Endothelial cell of umbilical vein (primary cell): ENCODE measurements around the gene UBE3B. TPM values are rescaled to one million over a fixed set of nuclear protein-coding genes. Genes with fewer than 3 reads are reported as not detected.

ENCODE experiments used
- BruUV-seq: library from RNA; stranded (reverse); fragments of 400-500 nt; replicated peaks from 2 replicates; lab custom pipeline; 2021; lab: Mats Ljungman, UMichigan
- CTCF ChIA-PET: fragments of 300-600, 350-600 bp; sonication (Branson Sonifier 250); formaldehyde crosslinking; loops from one replicate; lab custom pipeline; 2021; ENCODE audit warnings: antibody characterized with exemption, inconsistent platforms; lab: Charles Lee
- POLR2A ChIA-PET: fragments of 300-600, 350-600 bp; sonication (Branson Sonifier 250); formaldehyde crosslinking; loops from one replicate; lab custom pipeline; 2021; ENCODE audit warnings: antibody characterized with exemption, inconsistent platforms; lab: Charles Lee
- DNase-seq: peaks from one replicate; pipeline ENCODE4 v3.0.0-alpha.2; 2011; ENCODE audit warnings: low read depth, low spot score
- FAIRE-seq: peaks from 2 replicates; lab custom pipeline; 2011; peaks lifted over from hg19 to GRCh38; lab: Jason Lieb, UNC
- H2AFZ ChIP-seq: 2 replicates; pipeline ENCODE4 v1.6.0; 2012; ENCODE audit warnings: low read depth, low read length, control low read depth, inconsistent platforms
- H3K27ac ChIP-seq: 2 replicates; pipeline ENCODE4 v1.5.1; 2011; ENCODE audit warnings: low read depth, mild to moderate bottlenecking, control low read depth, low read length, moderate library complexity; ENCODE audit not compliant: insufficient read depth
- H3K27me3 ChIP-seq, 2 experiments: 2 replicates each; pipeline versions ENCODE4 v1.6.0 to v1.6.1; 2011; ENCODE audit warnings: low read length in 2 of 2, mixed read lengths in 1 of 2; ENCODE audit not compliant: control insufficient read depth in 2 of 2, insufficient read depth in 2 of 2
- H3K36me3 ChIP-seq, 2 experiments: 2 replicates in 1 of 2; 3 replicates in 1 of 2; pipeline ENCODE4 v1.5.1; 2011; ENCODE audit warnings: low read length in 2 of 2, mild to moderate bottlenecking in 1 of 2, moderate library complexity in 1 of 2; ENCODE audit not compliant: control insufficient read depth in 2 of 2, insufficient read depth in 2 of 2; ENCODE audit errors: extremely low read depth in 1 of 2
- H3K4me1 ChIP-seq: 3 replicates; pipeline ENCODE4 v1.5.1; 2011; ENCODE audit warnings: mild to moderate bottlenecking, low read length; ENCODE audit not compliant: control insufficient read depth, insufficient read depth; ENCODE audit errors: extremely low read depth
- H3K4me2 ChIP-seq: 2 replicates; pipeline ENCODE4 v1.6.1; 2011; ENCODE audit warnings: low read length, control low read depth, mixed read lengths; ENCODE audit not compliant: insufficient read depth
- H3K4me3 ChIP-seq, 3 experiments: fragments of 200-600 bp in 1 of 3; sonication (generic), shearing (Covaris generic) in 1 of 3; replicated peaks in 1 of 3; 2 replicates each; pipeline ENCODE4 v1.5.1; 2011 to 2016; ENCODE audit warnings: control low read depth in 3 of 3, low read length in 3 of 3, mild to moderate bottlenecking in 2 of 3, inconsistent platforms in 1 of 3, low read depth in 1 of 3, moderate library complexity in 1 of 3; ENCODE audit not compliant: insufficient read depth in 1 of 3
- H3K79me2 ChIP-seq: 2 replicates; pipeline ENCODE4 v1.6.0; 2012; ENCODE audit warnings: low read length, inconsistent platforms; ENCODE audit not compliant: control insufficient read depth, insufficient read depth
- H3K9ac ChIP-seq: replicated peaks from 2 replicates; pipeline ENCODE3; 2011; ENCODE audit warnings: low read length, control low read depth; ENCODE audit not compliant: insufficient read depth; ENCODE audit errors: extremely low read depth
- H3K9me1 ChIP-seq: replicated peaks from 3 replicates; pipeline ENCODE4 v1.6.0; 2011; ENCODE audit warnings: mild to moderate bottlenecking, low read length; ENCODE audit not compliant: control insufficient read depth, insufficient read depth; ENCODE audit errors: extremely low read depth
- H3K9me3 ChIP-seq: replicated peaks from 2 replicates; pipeline ENCODE4 v1.5.1; 2012; ENCODE audit warnings: low read length, inconsistent platforms; ENCODE audit not compliant: control insufficient read depth, insufficient read depth
- H4K20me1 ChIP-seq: replicated peaks from 2 replicates; pipeline ENCODE3; 2011; ENCODE audit warnings: mild to moderate bottlenecking, low read length; ENCODE audit not compliant: control insufficient read depth, insufficient read depth; ENCODE audit errors: extremely low read depth
- EZH2 ChIP-seq: IDR thresholded peaks from 2 replicates; pipeline ENCODE4 v1.6.1; 2012; ENCODE audit warnings: borderline replicate concordance, low read depth, mild to moderate bottlenecking, moderate library complexity, low read length, inconsistent platforms; ENCODE audit not compliant: severe bottlenecking
- FOS ChIP-seq: IDR thresholded peaks from 2 replicates; pipeline ENCODE4 v1.6.1; 2011; ENCODE audit warnings: mild to moderate bottlenecking, low read length, moderate library complexity, borderline replicate concordance; ENCODE audit not compliant: insufficient read depth
- GATA2 ChIP-seq: IDR thresholded peaks from 2 replicates; pipeline ENCODE4 v1.7.0; 2011; ENCODE audit warnings: low read depth, mild to moderate bottlenecking, moderate library complexity, mixed read lengths, low read length; ENCODE audit not compliant: insufficient read length, insufficient read depth
- JUN ChIP-seq: IDR thresholded peaks from 2 replicates; pipeline ENCODE4 v1.6.1; 2011; ENCODE audit warnings: borderline replicate concordance, low read depth; ENCODE audit not compliant: insufficient read length, insufficient read depth
- MYC ChIP-seq: IDR thresholded peaks from one replicate; pipeline ENCODE4 v1.6.1; 2011; ENCODE audit warnings: mild to moderate bottlenecking, low read depth, low read length
- POLR2A ChIP-seq: IDR thresholded peaks from 2 replicates; pipeline ENCODE4 v1.6.1; 2012; ENCODE audit warnings: low read depth, mild to moderate bottlenecking, control low read depth, low read length
- POLR2AphosphoS5 ChIP-seq: IDR thresholded peaks from 2 replicates; pipeline ENCODE4 v1.6.1; 2012; ENCODE audit warnings: low read depth, mild to moderate bottlenecking, control low read depth, low read length, moderate library complexity; ENCODE audit not compliant: insufficient read depth
- dilution Hi-C: fragments of 300-500 bp; cut with MboI; formaldehyde crosslinking; loops from one replicate; pipeline ENCODE4 v1.15.0; 2019; ENCODE audit warnings: low sequenced_read_pairs; ENCODE audit not compliant: extremely low pct_ligation_motif_present
- intact Hi-C: fragments of 100-400 bp; cut with micrococcal nuclease; formaldehyde crosslinking; loops from one replicate; pipeline ENCODE4 v1.10.0; 2022
- polyA plus RNA-seq, 4 experiments: library from polyadenylated mRNA; depleted of rRNA in 3 of 4; stranded (reverse) in 3 of 4; unstranded in 1 of 4; fragments of >200 nt; gene quantifications; 2 replicates each; pipeline versions ENCODE4 v1.2.1 to v1.2.3, GENCODE V29; 2011 to 2012; ENCODE audit warnings: missing spikeins in 1 of 4
- total RNA-seq: library from RNA; stranded (reverse); gene quantifications from 2 replicates; pipeline ENCODE4 v1.2.3, GENCODE V29; 2021
- TF ChIP-seq, protein P1 (sequence below): IDR thresholded peaks from 2 replicates; pipeline ENCODE4 v1.6.1; 2011; ENCODE audit not compliant: insufficient read depth, insufficient read length
- TF ChIP-seq, protein P2 (sequence below), 2 donors: IDR thresholded peaks; 1 replicate in 1 of 2; 2 replicates in 1 of 2; pipeline ENCODE4 v1.5.1; 2011; ENCODE audit warnings: low read length in 2 of 2, mild to moderate bottlenecking in 2 of 2, moderate library complexity in 2 of 2, control low read depth in 1 of 2, inconsistent platforms in 1 of 2, low read depth in 1 of 2; ENCODE audit not compliant: insufficient read depth in 1 of 2; ENCODE audit errors: extremely low read depth in 1 of 2

The UBE3B gene
- total and polyA plus RNA-seq, 2 donors (not counting 3 experiments of a cell fraction or from before 2014, with no cell fraction given), result 24.9 to 40.8 TPM

- Histone ChIP-seq H3K9ac (no peak overlapping the region), H3K36me3 (no peaks in the 10 kb centered on the region), H3K9me3 (no peaks in the 10 kb centered on the region), H3K27ac (no peak overlapping the region), H3K4me1 (peaks cover 5% of the 10 kb centered on the region), H3K27me3 (no peaks in the 10 kb centered on the region), H2AFZ (no peak overlapping the region), H3K4me3 (no peak overlapping the region), H3K9me1 (no peaks in the 10 kb centered on the region), H3K4me2 (peak overlapping the region; percentile 80), H3K79me2 (no peaks in the 10 kb centered on the region), H4K20me1 (no peaks in the 10 kb centered on the region)
- no TSS peak for BruUV-seq
- FAIRE-seq (no peak), DNase-seq (no peak)
- no peak for TF ChIP-seq FOS
- TF ChIP-seq MYC, result no peak
- no peak for TF ChIP-seq GATA2
- TF ChIP-seq, protein P1, sequence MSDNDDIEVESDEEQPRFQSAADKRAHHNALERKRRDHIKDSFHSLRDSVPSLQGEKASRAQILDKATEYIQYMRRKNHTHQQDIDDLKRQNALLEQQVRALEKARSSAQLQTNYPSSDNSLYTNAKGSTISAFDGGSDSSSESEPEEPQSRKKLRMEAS, result no peak
- TF ChIP-seq, protein P2, sequence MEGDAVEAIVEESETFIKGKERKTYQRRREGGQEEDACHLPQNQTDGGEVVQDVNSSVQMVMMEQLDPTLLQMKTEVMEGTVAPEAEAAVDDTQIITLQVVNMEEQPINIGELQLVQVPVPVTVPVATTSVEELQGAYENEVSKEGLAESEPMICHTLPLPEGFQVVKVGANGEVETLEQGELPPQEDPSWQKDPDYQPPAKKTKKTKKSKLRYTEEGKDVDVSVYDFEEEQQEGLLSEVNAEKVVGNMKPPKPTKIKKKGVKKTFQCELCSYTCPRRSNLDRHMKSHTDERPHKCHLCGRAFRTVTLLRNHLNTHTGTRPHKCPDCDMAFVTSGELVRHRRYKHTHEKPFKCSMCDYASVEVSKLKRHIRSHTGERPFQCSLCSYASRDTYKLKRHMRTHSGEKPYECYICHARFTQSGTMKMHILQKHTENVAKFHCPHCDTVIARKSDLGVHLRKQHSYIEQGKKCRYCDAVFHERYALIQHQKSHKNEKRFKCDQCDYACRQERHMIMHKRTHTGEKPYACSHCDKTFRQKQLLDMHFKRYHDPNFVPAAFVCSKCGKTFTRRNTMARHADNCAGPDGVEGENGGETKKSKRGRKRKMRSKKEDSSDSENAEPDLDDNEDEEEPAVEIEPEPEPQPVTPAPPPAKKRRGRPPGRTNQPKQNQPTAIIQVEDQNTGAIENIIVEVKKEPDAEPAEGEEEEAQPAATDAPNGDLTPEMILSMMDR (IDR thresholded peaks at IDR 0.05; ENCODE audit: extremely low read depth in 1 of 2, insufficient read depth in 1 of 2, low read depth in 1 of 2, low read length in 2 of 2), result no peak
- TF ChIP-seq POLR2A, result no peak
- no peak for TF ChIP-seq POLR2AphosphoS5
- no peak for TF ChIP-seq EZH2
- TF ChIP-seq JUN, result no peak
- dilution Hi-C loops (no loop called here), intact Hi-C loops (loop anchor here (1.0 to 2.0 kb wide), 4 partner anchors 30 to 343 kb away; partner anchors contain the start of genes KCTD10, MMAB, MVK and UBE3B)
- ChIA-PET POLR2A (interaction anchor here (1.3 kb wide), 1 partner anchor 44 kb away, joined by 5 read pairs; the partner anchor contains the start of genes KCTD10 and UBE3B), CTCF (interaction anchor here (0.6 to 2.6 kb wide), 30 partner anchors 12 to 421 kb away, joined by 3 to 91 read pairs (median 6); partner anchors contain the start of genes KCTD10, MMAB, MVK and UBE3B)
These were observed 45.0 kb upstream of the UBE3B start for GRCh38 chr12:109432431-109432830.
